Trophoblast cell (in vitro differentiated cells and primary cell): ENCODE data around the gene RFX2.
A peak's percentile ranks its signal among the peaks of the same experiment; 100 is the strongest.

ENCODE experiments used
- DNase-seq, 2 donors: peaks; one replicate each; pipeline ENCODE4 v3.0.0-alpha.2; 2016
- H2AFZ ChIP-seq: 2 replicates; pipeline ENCODE4 v1.6.1; 2013; ENCODE audit warnings: low read length, moderate library complexity, mild to moderate bottlenecking; ENCODE audit not compliant: insufficient read depth, poor library complexity
- H2AK5ac ChIP-seq: 2 replicates; pipeline ENCODE4 v1.6.1; 2013; ENCODE audit warnings: mild to moderate bottlenecking, low read length
- H2BK120ac ChIP-seq: 2 replicates; pipeline ENCODE4 v1.6.1; 2013; ENCODE audit warnings: low read length, mild to moderate bottlenecking, moderate library complexity; ENCODE audit not compliant: insufficient read depth, poor library complexity
- H2BK12ac ChIP-seq: 2 replicates; pipeline ENCODE4 v1.6.1; 2013; ENCODE audit warnings: mild to moderate bottlenecking, low read length, moderate library complexity
- H2BK5ac ChIP-seq: 2 replicates; pipeline ENCODE4 v1.6.1; 2013; ENCODE audit warnings: low read length, low read depth, moderate library complexity, mild to moderate bottlenecking; ENCODE audit not compliant: poor library complexity
- H3K14ac ChIP-seq: 2 replicates; pipeline ENCODE4 v1.6.1; 2013; ENCODE audit warnings: mild to moderate bottlenecking, low read length
- H3K18ac ChIP-seq: 2 replicates; pipeline ENCODE4 v1.6.1; 2013; ENCODE audit warnings: mild to moderate bottlenecking, low read length
- H3K23ac ChIP-seq: 2 replicates; pipeline ENCODE4 v1.6.1; 2013; ENCODE audit warnings: low read length
- H3K27ac ChIP-seq: 2 replicates; pipeline ENCODE4 v1.5.1; 2013; ENCODE audit warnings: low read depth, mild to moderate bottlenecking, inconsistent platforms, low read length, moderate library complexity
- H3K27me3 ChIP-seq: 2 replicates; pipeline ENCODE4 v1.6.1; 2013; ENCODE audit warnings: inconsistent platforms, mild to moderate bottlenecking, low read length, moderate library complexity; ENCODE audit not compliant: insufficient read depth
- H3K36me3 ChIP-seq, 2 experiments: 1 replicate in 1 of 2; 2 replicates in 1 of 2; pipeline ENCODE4 v1.6.1; 2013; ENCODE audit warnings: low read length in 2 of 2, mild to moderate bottlenecking in 2 of 2, moderate library complexity in 1 of 2; ENCODE audit not compliant: insufficient read depth in 2 of 2, control insufficient read depth in 1 of 2
- H3K4ac ChIP-seq: 2 replicates; pipeline ENCODE4 v1.6.1; 2013; ENCODE audit warnings: low read depth, mild to moderate bottlenecking, low read length, moderate library complexity
- H3K4me1 ChIP-seq, 2 experiments: 1 replicate in 1 of 2; 2 replicates in 1 of 2; pipeline ENCODE4 v1.6.1; 2013; ENCODE audit warnings: low read length in 2 of 2, mild to moderate bottlenecking in 2 of 2, moderate library complexity in 1 of 2; ENCODE audit not compliant: insufficient read depth in 2 of 2, control insufficient read depth in 1 of 2
- H3K4me2 ChIP-seq: 2 replicates; pipeline ENCODE4 v1.6.1; 2013; ENCODE audit warnings: inconsistent platforms, mild to moderate bottlenecking, low read length, moderate library complexity
- H3K4me3 ChIP-seq: 2 replicates; pipeline ENCODE4 v1.5.1; 2013; ENCODE audit warnings: mild to moderate bottlenecking, low read depth, low read length, inconsistent platforms
- H3K79me1 ChIP-seq: one replicate; pipeline ENCODE4 v1.6.1; 2013; ENCODE audit warnings: low read length
- H3K79me2 ChIP-seq: 2 replicates; pipeline ENCODE4 v1.6.1; 2013; ENCODE audit warnings: low read length, mild to moderate bottlenecking; ENCODE audit not compliant: control insufficient read depth, insufficient read depth, poor library complexity
- H3K9ac ChIP-seq: 2 replicates; pipeline ENCODE4 v1.6.1; 2013; ENCODE audit warnings: mild to moderate bottlenecking, low read length
- H3K9me3 ChIP-seq: 2 replicates; pipeline ENCODE4 v1.6.1; 2013; ENCODE audit warnings: low read depth, mild to moderate bottlenecking, control low read depth, inconsistent platforms, low read length; ENCODE audit not compliant: insufficient read depth
- H4K12ac ChIP-seq: 2 replicates; pipeline ENCODE4 v1.6.1; 2013; ENCODE audit warnings: low read depth, mild to moderate bottlenecking, low read length, moderate library complexity
- H4K8ac ChIP-seq: 2 replicates; pipeline ENCODE4 v1.6.1; 2013; ENCODE audit warnings: low read depth, mild to moderate bottlenecking, low read length, moderate library complexity
- H4K91ac ChIP-seq: one replicate; pipeline ENCODE4 v1.6.1; 2013; ENCODE audit warnings: low read depth, mild to moderate bottlenecking, low read length, moderate library complexity
- WGBS: extraction: QIAGEN DNeasy Blood & Tissue Kit; methylation state at CpG from one replicate; pipeline ENCODE4 v1.1.7; 2013; ENCODE audit warnings: missing lambda C conversion rate; ENCODE audit not compliant: insufficient read length, insufficient coverage; ENCODE audit errors: extremely low coverage; 5-methylcytosine and 5-hydroxymethylcytosine counted together

The RFX2 gene

GRCh38 chr19:6011794-6012193 is 98.5 kb downstream of the RFX2 start:
- Histone ChIP-seq H3K36me3 (no peaks in the 10 kb centered on the region), H3K79me1 (no peaks in the 10 kb centered on the region), H3K23ac (no peak overlapping the region), H3K9me3 (no peaks in the 10 kb centered on the region), H2BK120ac (no peak overlapping the region), H3K9ac (no peak overlapping the region), H3K18ac (no peak overlapping the region), H3K79me2 (no peaks in the 10 kb centered on the region), H3K4ac (no peak overlapping the region), H4K12ac (no peak overlapping the region), H3K4me3 (no peak overlapping the region), H3K27me3 (no peaks in the 10 kb centered on the region), H4K91ac (no peak overlapping the region), H3K27ac (no peak overlapping the region), H3K4me1 (peaks cover 0 to 2% of the 10 kb centered on the region in 2 experiments), H3K4me2 (no peak overlapping the region), H4K8ac (no peak overlapping the region), H2AFZ (no peak overlapping the region), H2AK5ac (no peak overlapping the region), H2BK5ac (no peak overlapping the region), H2BK12ac (no peak overlapping the region), H3K14ac (no peak overlapping the region)
- no peak for DNase-seq
- no CpG with 5 or more reads among the region's 1 CpG for WGBS

DNA sequence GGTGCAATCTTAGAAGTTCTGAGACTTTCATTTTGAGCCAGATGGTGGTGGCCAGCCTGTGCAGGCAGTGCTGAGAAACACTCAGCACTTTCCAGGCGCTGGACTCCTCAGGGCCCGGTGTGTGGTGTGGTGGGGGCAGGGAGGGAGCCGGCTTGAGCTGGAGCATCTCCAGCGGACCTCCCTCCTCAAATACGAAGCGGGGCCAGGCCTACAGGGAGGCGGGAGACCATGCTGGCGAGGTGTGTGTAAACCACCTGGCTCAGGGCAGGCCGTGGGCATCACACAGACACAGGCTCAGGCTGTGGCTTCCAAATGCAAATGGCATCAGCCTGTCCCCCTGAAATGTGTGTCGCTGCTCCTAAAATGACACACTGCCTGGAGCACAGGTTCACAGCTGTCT is 99.1 kb downstream of the RFX2 start:
- Histone ChIP-seq H3K27me3 (no peaks in the 10 kb centered on the region), H2AFZ (no peak overlapping the region), H3K9ac (no peak overlapping the region), H3K36me3 (no peaks in the 10 kb centered on the region), H4K8ac (no peak overlapping the region), H2BK5ac (no peak overlapping the region), H3K79me2 (no peaks in the 10 kb centered on the region), H3K4me1 (peaks cover 0 to 2% of the 10 kb centered on the region in 2 experiments), H2AK5ac (no peak overlapping the region), H3K4ac (no peak overlapping the region), H4K12ac (no peak overlapping the region), H2BK12ac (no peak overlapping the region), H3K4me3 (no peak overlapping the region), H2BK120ac (no peak overlapping the region), H3K23ac (no peak overlapping the region), H3K18ac (no peak overlapping the region), H3K4me2 (no peak overlapping the region), H3K79me1 (no peaks in the 10 kb centered on the region), H3K9me3 (no peaks in the 10 kb centered on the region), H4K91ac (no peak overlapping the region), H3K27ac (no peak overlapping the region), H3K14ac (no peak overlapping the region)
- WGBS, result no CpG with 5 or more reads among the region's 10 CpGs
- DNase-seq, result no peak

- Histone ChIP-seq H3K4me2 (no peak overlapping the region), H2BK12ac (no peak overlapping the region), H3K18ac (no peak overlapping the region), H3K4me3 (no peak overlapping the region), H3K79me2 (no peaks in the 10 kb centered on the region), H3K9ac (no peak overlapping the region), H3K14ac (no peak overlapping the region), H3K27ac (no peak overlapping the region), H2AK5ac (no peak overlapping the region), H2BK120ac (no peak overlapping the region), H3K4ac (no peak overlapping the region), H4K12ac (no peak overlapping the region), H2BK5ac (no peak overlapping the region), H3K9me3 (no peaks in the 10 kb centered on the region), H3K36me3 (no peaks in the 10 kb centered on the region), H3K4me1 (peaks cover 0 to 2% of the 10 kb centered on the region in 2 experiments), H2AFZ (no peak overlapping the region), H3K79me1 (no peaks in the 10 kb centered on the region), H4K8ac (no peak overlapping the region), H4K91ac (no peak overlapping the region), H3K27me3 (no peaks in the 10 kb centered on the region), H3K23ac (no peak overlapping the region)
- no CpG with 5 or more reads among the region's 16 CpGs for WGBS
- DNase-seq, result peak; percentile 45 to 62
Observed at GRCh38 chr19:6010107-6010506, 100.2 kb downstream of the RFX2 start.

GRCh38 chr19:6007866-6008265 is 102.4 kb downstream of the RFX2 start:
- no peaks in the 10 kb centered on the region for H3K79me2 ChIP-seq
- no peaks in the 10 kb centered on the region for H3K79me1 ChIP-seq
- no peak overlapping the region for H2AK5ac ChIP-seq
- H3K23ac ChIP-seq, result no peak overlapping the region
- H3K18ac ChIP-seq, result no peak overlapping the region
- H3K27me3 ChIP-seq, result no peaks in the 10 kb centered on the region
- no peak overlapping the region for H4K12ac ChIP-seq
- H3K36me3 ChIP-seq, result no peaks in the 10 kb centered on the region
- H3K9ac ChIP-seq, result no peak overlapping the region
- no peak overlapping the region for H3K27ac ChIP-seq
- DNase-seq, result no peak
- H4K8ac ChIP-seq, result no peak overlapping the region
- no peak overlapping the region for H3K4me3 ChIP-seq
- no peak overlapping the region for H3K14ac ChIP-seq
- H2BK120ac ChIP-seq, result no peak overlapping the region
- no peak overlapping the region for H2AFZ ChIP-seq
- H3K9me3 ChIP-seq, result no peaks in the 10 kb centered on the region
- no peaks in the 10 kb centered on the region for H3K4me1 ChIP-seq
- H2BK12ac ChIP-seq, result no peak overlapping the region
- no peak overlapping the region for H3K4me2 ChIP-seq
- no peak overlapping the region for H3K4ac ChIP-seq
- WGBS, result no CpG with 5 or more reads among the region's 26 CpGs
- H2BK5ac ChIP-seq, result no peak overlapping the region
- H4K91ac ChIP-seq, result no peak overlapping the region
